GM12878 (cell line): Measurements from ENCODE around the gene NAALADL1. TPM values are rescaled to one million over a fixed set of nuclear protein-coding genes. Genes with fewer than 3 reads are reported as not detected.

ENCODE experiments used
- CBX3 ChIP-seq: fragments of 200-600 bp; sonication (generic); IDR thresholded peaks from 2 replicates; pipeline ENCODE4 v1.6.1; 2016; ENCODE audit warnings: low read depth, borderline replicate concordance
- CEBPZ ChIP-seq: fragments of 150-350 bp; IDR thresholded peaks from 2 replicates; pipeline ENCODE4 v1.6.1; 2016; ENCODE audit warnings: low read depth, low read length
- CHD4 ChIP-seq: fragments of 200-600 bp; sonication (generic); IDR thresholded peaks from 2 replicates; pipeline ENCODE4 v1.6.1; 2016; ENCODE audit warnings: mild to moderate bottlenecking
- CTCF ChIP-seq, 3 experiments: IDR thresholded peaks in 2 of 3; conservative IDR thresholded peaks in 1 of 3; 2 replicates each; pipeline ENCODE4 v1.5.1; 2011; ENCODE audit warnings: low read depth in 3 of 3, low read length in 3 of 3, mild to moderate bottlenecking in 3 of 3, control low read depth in 2 of 3, moderate library complexity in 2 of 3, inconsistent platforms in 1 of 3, mixed read lengths in 1 of 3; ENCODE audit not compliant: control insufficient read depth in 2 of 3, insufficient read depth in 1 of 3; ENCODE audit errors: extremely low read depth in 1 of 3
- E4F1 ChIP-seq: fragments of 450-650 bp; IDR thresholded peaks from 2 replicates; pipeline ENCODE4 v1.6.1; 2018; ENCODE audit warnings: borderline replicate concordance, mild to moderate bottlenecking; ENCODE audit not compliant: partially characterized antibody
- EZH2 ChIP-seq: IDR thresholded peaks from 2 replicates; pipeline ENCODE4 v1.6.1; 2012; ENCODE audit warnings: low read depth, mild to moderate bottlenecking, control low read depth, inconsistent platforms, low read length, borderline replicate concordance; ENCODE audit not compliant: control insufficient read depth
- FOXK2 ChIP-seq: fragments of 450-650 bp; IDR thresholded peaks from 2 replicates; pipeline ENCODE4 v1.6.1; 2017; ENCODE audit warnings: mild to moderate bottlenecking, moderate library complexity
- HDAC2 ChIP-seq: fragments of 200-600 bp; sonication (generic); IDR thresholded peaks from 2 replicates; pipeline ENCODE4 v1.6.1; 2017
- KLF5 ChIP-seq: fragments of 450-650 bp; IDR thresholded peaks from 2 replicates; pipeline ENCODE4 v1.6.1; 2014; ENCODE audit warnings: mild to moderate bottlenecking; ENCODE audit not compliant: partially characterized antibody
- MAX ChIP-seq: IDR thresholded peaks from 2 replicates; pipeline ENCODE4 v1.6.1; 2012; ENCODE audit warnings: low read depth, low read length, improper control_type of control experiment
- NKRF ChIP-seq: fragments of 450-650 bp; conservative IDR thresholded peaks from 2 replicates; pipeline ENCODE4 v1.6.1; 2017; ENCODE audit warnings: mild to moderate bottlenecking, moderate library complexity
- NR2C1 ChIP-seq: fragments of 450-650 bp; IDR thresholded peaks from 2 replicates; pipeline ENCODE4 v1.6.1; 2017; ENCODE audit warnings: antibody characterized with exemption, mild to moderate bottlenecking, moderate library complexity
- POLR2AphosphoS2 ChIP-seq: IDR thresholded peaks from 2 replicates; pipeline ENCODE4 v1.6.1; 2011; ENCODE audit warnings: low read depth, mild to moderate bottlenecking, low read length, improper control_type of control experiment, moderate library complexity
- SIN3A ChIP-seq: IDR thresholded peaks from 2 replicates; pipeline ENCODE4 v1.6.1; 2012; ENCODE audit warnings: low read depth, low read length, improper control_type of control experiment
- SRF ChIP-seq, 2 experiments: IDR thresholded peaks; 2 replicates each; pipeline ENCODE4 v1.6.1; 2011; ENCODE audit warnings: low read depth in 2 of 2, low read length in 2 of 2, mild to moderate bottlenecking in 1 of 2, moderate library complexity in 1 of 2
- TCF3 ChIP-seq: IDR thresholded peaks from 2 replicates; pipeline ENCODE4 v1.6.1; 2012; ENCODE audit warnings: low read depth, mild to moderate bottlenecking, low read length, borderline replicate concordance; ENCODE audit not compliant: insufficient read depth
- YY1 ChIP-seq: IDR thresholded peaks from 2 replicates; pipeline ENCODE4 v1.6.1; 2011; ENCODE audit warnings: low read depth, mild to moderate bottlenecking, low read length
- ZBED1 ChIP-seq: IDR thresholded peaks from 2 replicates; pipeline ENCODE4 v1.6.1; 2016; ENCODE audit warnings: borderline replicate concordance
- ZNF622 ChIP-seq: fragments of 450-650 bp; IDR thresholded peaks from 2 replicates; pipeline ENCODE4 v1.6.1; 2017; ENCODE audit warnings: mild to moderate bottlenecking, inconsistent platforms
- polyA plus RNA-seq, 11 experiments: library from polyadenylated mRNA; depleted of rRNA in 4 of 11; unstranded in 6 of 11; stranded (reverse) in 5 of 11; fragments of >200 nt; fragmentation: Nextera tagmentation in 4 of 11; fragmentation: Illumina TruSeq in 1 of 11; extraction: Ambion mirVana in 4 of 11; extraction: Trizol in 1 of 11; gene quantifications; 1 replicate in 1 of 11; 2 replicates in 10 of 11; pipeline versions ENCODE4 v1.2.1 to v1.2.3, GENCODE V29; 2011 to 2016; ENCODE audit warnings: inconsistent platforms in 2 of 11, missing spikeins in 2 of 11, low read depth in 1 of 11
- total RNA-seq, 4 experiments: library from RNA; depleted of rRNA in 3 of 4; stranded (reverse); fragments of >200 nt in 3 of 4; fragmentation: Illumina TruSeq in 1 of 4; extraction: Trizol in 1 of 4; gene quantifications; 2 replicates each; pipeline versions ENCODE4 v1.2.1 to v1.2.3, GENCODE V29; 2013 to 2021

NAALADL1 gene
- total and polyA plus RNA-seq, 10 of the 15 experiments (the other 5 are each of a cell fraction or from before 2014, with no cell fraction given) = 0.77 to 5.5 (median 1.5) TPM

GRCh38 chr11:65013888-65014725 lies 44.2 kb downstream of the NAALADL1 start, which contains the start of gene ARL2 (continued):
- TF ChIP-seq KLF5 (peak; percentile 94), NR2C1 (peak; percentile 20; the same call in 1 of the 2 replicates), SIN3A (peak; percentile 44), YY1 (peak; percentile 42), CTCF (IDR thresholded peaks at IDR 0.05 in 2 of 3, conservative IDR thresholded peaks at IDR 0.05 in 1 of 3; ENCODE audit: control insufficient read depth in 2 of 3, extremely low read depth in 1 of 3, insufficient read depth in 1 of 3, low read depth in 3 of 3, low read length in 3 of 3) (peak; percentile 51 to 77 (median 74); a peak in 5 of 6 replicates), POLR2AphosphoS2 (peak; percentile 36; the same call in 1 of the 2 replicates), E4F1 (peak; percentile 9), ZNF622 (no peak), CHD4 (no peak), FOXK2 (peak; percentile 90), ZBED1 (no peak), HDAC2 (no peak), TCF3 (peak; percentile 92; the same call in 1 of the 2 replicates), CBX3 (no peak), SRF (IDR thresholded peaks at IDR 0.05; ENCODE audit: low read depth in 2 of 2, low read length in 2 of 2) (no peak), NKRF (peak; percentile 72), MAX (peak; percentile 96), EZH2 (no peak), CEBPZ (no peak)
